ENCODE data around the gene GRIK1. TPM values are rescaled to one million over a fixed set of nuclear protein-coding genes. Genes with fewer than 3 reads are reported as not detected.

Gene GRIK1
- total RNA-seq, 2 donors from 2014 or later, result not detected

- Mint-ChIP-seq H3K4me3 (no peak overlapping the region), H3K27ac (no peak overlapping the region), H3K36me3 (ENCODE audit: low read depth) (no peaks in the 10 kb centered on the region), H3K9me3 (no peaks in the 10 kb centered on the region), H3K4me1 (no peaks in the 10 kb centered on the region), H3K27me3 (ENCODE audit: insufficient read depth) (no peaks in the 10 kb centered on the region)
- H3K9me3 ChIP-seq (ENCODE audit: control insufficient read depth, low read length), result no peaks in the 10 kb centered on the region
- no peak for TF ChIP-seq CTCF (conservative IDR thresholded peaks at IDR 0.05)
- no peaks in the 10 kb centered on the region for H3K27me3 ChIP-seq (ENCODE audit: control insufficient read depth, insufficient read depth, low read length, poor library complexity, severe bottlenecking)
- H3K9ac ChIP-seq (ENCODE audit: extremely low read depth, low read length, poor library complexity, severe bottlenecking), result no peak overlapping the region
- H3K4me3 ChIP-seq (ENCODE audit: low read length), result no peak overlapping the region
- no peaks in the 10 kb centered on the region for H3K36me3 ChIP-seq (ENCODE audit: control insufficient read depth, insufficient read depth, low read length)
- H3K4me1 ChIP-seq (ENCODE audit: control insufficient read depth, insufficient read depth, low read length), result no peaks in the 10 kb centered on the region
- no peak for DNase-seq
- WGBS, 2 experiments (ENCODE audit: insufficient coverage in 1 of 2, insufficient read length in 1 of 2), result 89 to 100% methylated on average over 1 of the region's 1 CpG
- H3K27ac ChIP-seq (ENCODE audit: low read depth, low read length), result no peak overlapping the region
Measured at GRCh38 chr21:29821230-29821629, 118.6 kb downstream of the GRIK1 start.

GRCh38 chr21:29819675-29820326 lies 120.0 kb downstream of the GRIK1 start:
- Mint-ChIP-seq H3K36me3 (ENCODE audit: low read depth) (no peaks in the 10 kb centered on the region), H3K27ac (no peak overlapping the region), H3K9me3 (no peaks in the 10 kb centered on the region), H3K4me1 (no peaks in the 10 kb centered on the region), H3K27me3 (ENCODE audit: insufficient read depth) (no peaks in the 10 kb centered on the region), H3K4me3 (no peak overlapping the region)
- 93 to 100% methylated on average over 1 to 5 of the region's 5 CpGs for WGBS, 2 experiments (ENCODE audit: insufficient coverage in 1 of 2, insufficient read length in 1 of 2)
- no peak overlapping the region for H3K4me3 ChIP-seq (ENCODE audit: low read length)
- no peak for DNase-seq
- no peak overlapping the region for H3K27ac ChIP-seq (ENCODE audit: low read depth, low read length)
- H3K9ac ChIP-seq (ENCODE audit: extremely low read depth, low read length, poor library complexity, severe bottlenecking), result no peak overlapping the region
- H3K27me3 ChIP-seq (ENCODE audit: control insufficient read depth, insufficient read depth, low read length, poor library complexity, severe bottlenecking), result no peaks in the 10 kb centered on the region
- no peaks in the 10 kb centered on the region for H3K36me3 ChIP-seq (ENCODE audit: control insufficient read depth, insufficient read depth, low read length)
- TF ChIP-seq CTCF (conservative IDR thresholded peaks at IDR 0.05), result no peak
- no peaks in the 10 kb centered on the region for H3K9me3 ChIP-seq (ENCODE audit: control insufficient read depth, low read length)
- H3K4me1 ChIP-seq (ENCODE audit: control insufficient read depth, insufficient read depth, low read length), result no peaks in the 10 kb centered on the region

- Histone ChIP-seq H3K9ac (ENCODE audit: extremely low read depth, low read length, poor library complexity, severe bottlenecking) (no peak overlapping the region), H3K9me3 (ENCODE audit: control insufficient read depth, low read length) (no peaks in the 10 kb centered on the region), H3K4me3 (ENCODE audit: low read length) (no peak overlapping the region), H3K27ac (ENCODE audit: low read depth, low read length) (no peak overlapping the region), H3K36me3 (ENCODE audit: control insufficient read depth, insufficient read depth, low read length) (no peaks in the 10 kb centered on the region), H3K27me3 (ENCODE audit: control insufficient read depth, insufficient read depth, low read length, poor library complexity, severe bottlenecking) (no peaks in the 10 kb centered on the region), H3K4me1 (ENCODE audit: control insufficient read depth, insufficient read depth, low read length) (no peaks in the 10 kb centered on the region)
- Mint-ChIP-seq H3K27me3 (ENCODE audit: insufficient read depth) (no peaks in the 10 kb centered on the region), H3K27ac (no peak overlapping the region), H3K9me3 (no peaks in the 10 kb centered on the region), H3K36me3 (ENCODE audit: low read depth) (no peaks in the 10 kb centered on the region), H3K4me3 (no peak overlapping the region), H3K4me1 (peaks cover 5% of the 10 kb centered on the region)
- 85 to 100% methylated on average over 1 to 2 of the region's 2 CpGs for WGBS, 2 experiments (ENCODE audit: insufficient coverage in 1 of 2, insufficient read length in 1 of 2)
- TF ChIP-seq CTCF (conservative IDR thresholded peaks at IDR 0.05), result no peak
- no peak for DNase-seq
Measured at GRCh38 chr21:29818383-29818921, 121.3 kb downstream of the GRIK1 start.
